HG02885 (cell line): Measurements from ENCODE around the gene ZNF687.

Source experiments
- ATAC-seq: cut with Tn5 transposase; IDR thresholded peaks from one replicate; pipeline ENCODE4 v1.9.1; 2021; ENCODE audit warnings: mild to moderate bottlenecking; ENCODE audit not compliant: unreplicated experiment, poor library complexity

The ZNF687 gene

GRCh38 chr1:151281225-151281968 lies 702 bp upstream of the ZNF687 start:
- ATAC-seq: peak; percentile 30

DNA sequence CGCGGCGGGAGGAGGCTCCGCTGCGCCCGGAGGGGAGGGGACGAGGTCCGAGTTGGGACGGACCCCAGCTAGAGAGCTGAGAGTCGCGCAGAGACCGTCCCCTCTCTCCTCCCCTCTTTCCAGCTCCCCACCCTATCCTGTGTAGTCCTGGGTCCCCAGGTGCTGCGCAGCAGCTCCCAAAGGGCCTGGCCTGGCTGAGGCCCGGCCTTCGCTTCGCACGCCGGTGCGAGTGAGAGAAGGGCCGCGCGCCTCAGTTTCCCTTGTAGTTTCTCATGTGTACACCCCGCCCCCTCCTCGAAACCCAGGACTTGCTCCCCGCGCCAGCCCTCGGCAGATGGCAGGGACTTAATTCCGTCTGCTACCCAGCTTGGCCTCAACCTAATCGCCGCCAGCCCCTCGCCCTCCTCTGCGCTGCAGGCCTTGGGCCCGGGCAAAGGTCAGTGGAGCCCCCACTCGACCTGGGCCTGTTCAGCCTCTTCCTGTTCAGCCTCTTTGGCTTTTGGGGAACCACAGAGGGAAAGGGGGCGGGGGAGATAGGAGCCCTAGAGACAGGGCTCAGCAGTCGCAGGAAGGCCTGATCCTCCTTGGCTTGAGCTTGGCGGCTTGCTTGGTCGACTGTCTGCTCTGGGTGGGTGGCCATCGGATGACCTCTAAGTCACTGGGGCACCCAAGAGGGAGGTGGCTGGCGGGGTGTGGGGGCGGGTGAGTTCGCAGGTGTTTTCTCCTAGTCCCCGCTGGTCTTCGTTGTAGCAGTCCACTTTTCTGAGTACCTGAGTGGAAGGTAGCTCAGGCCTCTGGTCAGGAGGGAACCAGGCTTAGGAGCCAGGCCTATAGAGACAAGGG lies 1.0 kb downstream of the ZNF687 start:
- ATAC-seq: peak; percentile 7

- no peak for ATAC-seq
Observed at GRCh38 chr1:151284013-151284577, 2.0 kb downstream of the ZNF687 start.

GRCh38 chr1:151286619-151287340 lies 4.7 kb downstream of the ZNF687 start:
- ATAC-seq: no peak

DNA sequence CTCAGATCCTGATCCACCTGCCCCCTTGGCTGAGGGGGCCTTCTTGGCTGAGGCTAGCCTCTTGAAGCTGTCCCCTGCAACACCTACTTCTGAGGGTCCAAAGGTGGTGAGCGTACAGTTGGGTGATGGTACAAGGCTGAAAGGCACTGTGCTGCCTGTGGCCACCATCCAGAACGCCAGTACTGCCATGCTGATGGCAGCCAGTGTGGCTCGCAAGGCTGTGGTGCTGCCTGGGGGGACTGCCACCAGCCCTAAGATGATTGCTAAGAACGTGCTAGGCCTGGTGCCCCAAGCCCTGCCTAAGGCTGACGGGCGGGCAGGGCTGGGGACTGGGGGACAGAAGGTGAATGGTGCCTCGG lies 5.2 kb downstream of the ZNF687 start:
- no peak for ATAC-seq

GRCh38 chr1:151287767-151288500 lies 5.8 kb downstream of the ZNF687 start:
- ATAC-seq: no peak

GRCh38 chr1:151288502-151288901 lies 6.4 kb downstream of the ZNF687 start:
- ATAC-seq: no peak

DNA sequence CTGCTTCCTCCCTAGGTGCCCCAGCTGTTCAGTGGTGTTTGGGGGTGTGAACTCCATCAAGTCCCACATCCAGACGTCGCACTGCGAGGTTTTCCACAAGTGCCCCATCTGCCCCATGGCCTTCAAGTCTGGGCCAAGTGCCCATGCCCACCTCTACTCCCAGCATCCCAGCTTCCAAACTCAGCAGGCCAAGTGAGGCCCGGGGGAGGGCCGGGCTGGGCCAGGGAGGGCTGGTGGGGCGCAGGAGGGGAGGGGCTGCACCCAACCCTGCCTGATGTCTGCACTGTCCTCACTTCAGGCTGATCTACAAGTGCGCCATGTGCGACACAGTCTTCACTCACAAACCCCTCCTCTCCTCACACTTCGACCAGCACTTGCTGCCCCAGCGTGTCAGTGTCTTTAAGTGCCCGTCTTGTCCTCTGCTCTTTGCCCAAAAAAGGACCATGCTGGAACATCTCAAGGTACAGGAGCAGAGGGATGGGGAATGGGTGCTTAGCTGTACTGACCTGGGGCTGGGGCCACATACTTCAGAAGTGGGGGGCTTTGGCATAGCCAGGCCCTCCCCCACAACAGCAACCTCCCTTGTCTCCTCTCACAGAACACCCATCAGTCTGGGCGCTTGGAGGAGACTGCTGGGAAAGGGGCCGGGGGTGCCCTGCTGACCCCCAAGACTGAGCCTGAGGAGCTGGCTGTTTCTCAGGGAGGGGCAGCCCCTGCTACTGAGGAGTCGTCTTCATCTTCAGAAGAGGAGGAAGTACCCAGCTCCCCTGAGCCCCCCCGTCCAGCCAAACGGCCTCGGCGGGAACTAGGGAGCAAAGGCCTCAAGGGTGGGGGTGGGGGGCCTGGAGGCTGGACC lies 7.2 kb downstream of the ZNF687 start:
- ATAC-seq: no peak

DNA sequence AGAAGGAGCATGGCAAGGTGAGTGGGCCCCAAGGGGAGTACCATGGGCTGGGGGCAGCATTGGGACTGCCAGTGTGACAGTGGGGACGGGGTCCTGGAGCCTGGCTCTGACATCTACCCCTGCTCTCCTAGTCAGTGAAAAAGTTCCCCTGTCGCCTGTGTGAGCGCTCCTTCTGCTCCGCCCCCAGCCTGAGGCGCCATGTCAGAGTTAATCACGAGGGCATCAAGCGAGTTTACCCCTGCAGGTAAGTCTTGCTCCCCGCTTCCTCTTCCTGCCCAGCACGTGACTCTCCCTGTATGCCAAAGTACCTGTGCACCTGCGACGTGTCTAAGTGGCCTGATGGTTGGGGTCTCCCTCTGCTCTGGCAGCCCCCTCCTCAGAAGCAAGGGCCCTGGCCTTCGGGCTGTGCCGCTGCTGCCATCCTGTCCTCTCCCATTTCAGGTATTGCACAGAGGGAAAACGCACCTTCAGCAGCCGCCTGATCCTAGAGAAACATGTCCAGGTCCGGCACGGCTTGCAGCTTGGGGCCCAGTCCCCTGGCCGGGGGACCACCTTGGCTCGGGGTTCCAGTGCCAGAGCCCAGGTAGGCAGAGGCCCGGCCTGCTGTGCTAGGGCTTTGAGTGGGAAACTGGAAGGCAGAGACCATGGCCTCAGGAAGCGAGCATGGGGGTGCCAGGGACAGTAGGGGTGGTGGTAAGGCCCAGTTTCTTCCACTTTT lies 8.1 kb downstream of the ZNF687 start:
- ATAC-seq: no peak

- no peak for ATAC-seq
Observed at GRCh38 chr1:151290709-151291303, 8.7 kb downstream of the ZNF687 start.

- ATAC-seq: no peak
Observed at GRCh38 chr1:151292207-151293030, 10.3 kb downstream of the ZNF687 start.

GRCh38 chr1:151293093-151293492 lies 11.0 kb downstream of the ZNF687 start:
- no peak for ATAC-seq

- no peak for ATAC-seq
Observed at GRCh38 chr1:151294742-151295462, 12.8 kb downstream of the ZNF687 start.

DNA sequence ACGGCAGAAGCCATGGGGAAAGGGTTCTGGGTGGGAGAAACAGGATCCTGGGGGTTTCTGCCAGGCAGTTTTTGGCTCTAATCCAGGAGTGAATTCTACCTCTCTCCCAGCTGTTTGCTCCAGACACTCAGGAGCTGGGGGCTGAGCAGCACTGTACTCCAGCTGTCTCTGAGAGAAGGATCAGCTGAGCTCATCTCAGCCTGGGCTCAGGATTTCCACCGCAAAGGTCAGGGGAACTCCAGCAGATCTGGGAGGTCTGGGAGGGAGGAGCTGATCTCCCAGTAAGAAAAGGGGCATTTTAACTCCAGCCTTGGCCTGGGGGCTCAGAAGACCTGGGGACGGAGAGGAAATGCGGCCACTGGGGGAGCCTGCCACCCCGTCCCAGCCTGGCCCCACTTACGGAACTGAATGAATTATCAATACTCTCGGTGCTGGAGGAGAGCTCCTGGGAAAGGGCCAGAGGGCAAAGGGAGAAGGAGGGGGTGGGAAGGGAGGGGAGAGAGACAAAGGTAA lies 27.8 kb downstream of the ZNF687 start:
- no peak for ATAC-seq

DNA sequence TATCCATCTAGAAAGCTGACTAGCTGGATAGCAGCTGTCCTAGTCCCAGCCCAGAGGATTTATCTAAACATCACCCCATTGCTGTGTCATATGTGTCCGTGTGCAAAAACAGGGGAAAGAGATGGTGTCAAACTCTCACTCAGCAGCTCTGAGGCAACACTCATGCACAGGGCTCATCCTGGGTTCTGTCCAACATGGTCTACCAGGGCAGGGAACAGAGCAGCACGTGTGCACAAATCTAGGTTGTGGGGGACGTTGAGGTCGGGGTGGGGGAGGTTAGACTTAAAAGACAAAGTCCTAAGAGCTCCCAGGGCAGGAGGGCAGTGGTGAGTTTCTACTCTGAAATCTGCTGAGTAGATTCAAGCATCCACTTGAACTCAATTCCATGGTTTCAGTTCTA lies 28.9 kb downstream of the ZNF687 start:
- ATAC-seq: no peak

DNA sequence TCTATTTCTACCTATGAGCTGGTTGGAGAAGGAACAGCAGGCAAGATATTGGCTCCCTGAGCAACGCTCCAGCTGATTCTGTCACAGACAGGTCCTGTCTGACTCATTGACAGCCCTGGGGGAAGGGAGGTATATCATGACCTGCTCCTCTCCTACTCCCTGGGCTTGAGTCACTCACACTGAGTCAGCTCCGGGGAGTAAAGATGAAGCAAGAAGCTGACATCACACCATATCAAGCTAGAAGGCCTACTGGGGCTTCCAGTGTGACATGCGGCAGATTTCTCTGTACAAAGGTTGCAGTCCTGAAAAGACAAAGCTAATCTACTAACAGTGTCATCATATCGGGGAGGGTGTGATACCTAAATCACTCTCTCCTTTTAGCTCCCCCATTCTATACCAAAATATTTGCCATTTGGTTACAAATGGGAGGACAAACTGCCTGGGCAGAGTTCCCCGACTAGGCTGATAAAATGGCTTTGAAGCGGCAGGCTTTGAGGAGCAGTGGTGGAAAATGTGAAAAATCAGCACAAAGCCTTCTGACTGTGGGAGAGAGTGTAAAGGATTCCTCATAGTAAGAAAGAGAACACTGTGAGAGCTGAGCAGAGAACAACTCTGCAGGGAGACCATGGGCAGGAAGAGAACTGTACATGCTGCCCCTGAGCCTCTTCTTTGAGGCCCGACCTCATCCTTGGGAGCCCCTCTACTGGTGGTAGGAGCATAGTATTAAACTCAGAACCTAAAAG lies 29.7 kb downstream of the ZNF687 start:
- no peak for ATAC-seq
